ENCODE results near the gene NUP42.

- TF ChIP-seq, protein P1, sequence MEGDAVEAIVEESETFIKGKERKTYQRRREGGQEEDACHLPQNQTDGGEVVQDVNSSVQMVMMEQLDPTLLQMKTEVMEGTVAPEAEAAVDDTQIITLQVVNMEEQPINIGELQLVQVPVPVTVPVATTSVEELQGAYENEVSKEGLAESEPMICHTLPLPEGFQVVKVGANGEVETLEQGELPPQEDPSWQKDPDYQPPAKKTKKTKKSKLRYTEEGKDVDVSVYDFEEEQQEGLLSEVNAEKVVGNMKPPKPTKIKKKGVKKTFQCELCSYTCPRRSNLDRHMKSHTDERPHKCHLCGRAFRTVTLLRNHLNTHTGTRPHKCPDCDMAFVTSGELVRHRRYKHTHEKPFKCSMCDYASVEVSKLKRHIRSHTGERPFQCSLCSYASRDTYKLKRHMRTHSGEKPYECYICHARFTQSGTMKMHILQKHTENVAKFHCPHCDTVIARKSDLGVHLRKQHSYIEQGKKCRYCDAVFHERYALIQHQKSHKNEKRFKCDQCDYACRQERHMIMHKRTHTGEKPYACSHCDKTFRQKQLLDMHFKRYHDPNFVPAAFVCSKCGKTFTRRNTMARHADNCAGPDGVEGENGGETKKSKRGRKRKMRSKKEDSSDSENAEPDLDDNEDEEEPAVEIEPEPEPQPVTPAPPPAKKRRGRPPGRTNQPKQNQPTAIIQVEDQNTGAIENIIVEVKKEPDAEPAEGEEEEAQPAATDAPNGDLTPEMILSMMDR (IDR thresholded peaks at IDR 0.05; ENCODE audit: insufficient read depth, low read length): no peak
- TF ChIP-seq POLR2AphosphoS5 (IDR thresholded peaks at IDR 0.05; ENCODE audit: low read depth) (no peak), GABPA (IDR thresholded peaks at IDR 0.05; ENCODE audit: low read depth) (no peak)
- TF ChIP-seq, protein P2, sequence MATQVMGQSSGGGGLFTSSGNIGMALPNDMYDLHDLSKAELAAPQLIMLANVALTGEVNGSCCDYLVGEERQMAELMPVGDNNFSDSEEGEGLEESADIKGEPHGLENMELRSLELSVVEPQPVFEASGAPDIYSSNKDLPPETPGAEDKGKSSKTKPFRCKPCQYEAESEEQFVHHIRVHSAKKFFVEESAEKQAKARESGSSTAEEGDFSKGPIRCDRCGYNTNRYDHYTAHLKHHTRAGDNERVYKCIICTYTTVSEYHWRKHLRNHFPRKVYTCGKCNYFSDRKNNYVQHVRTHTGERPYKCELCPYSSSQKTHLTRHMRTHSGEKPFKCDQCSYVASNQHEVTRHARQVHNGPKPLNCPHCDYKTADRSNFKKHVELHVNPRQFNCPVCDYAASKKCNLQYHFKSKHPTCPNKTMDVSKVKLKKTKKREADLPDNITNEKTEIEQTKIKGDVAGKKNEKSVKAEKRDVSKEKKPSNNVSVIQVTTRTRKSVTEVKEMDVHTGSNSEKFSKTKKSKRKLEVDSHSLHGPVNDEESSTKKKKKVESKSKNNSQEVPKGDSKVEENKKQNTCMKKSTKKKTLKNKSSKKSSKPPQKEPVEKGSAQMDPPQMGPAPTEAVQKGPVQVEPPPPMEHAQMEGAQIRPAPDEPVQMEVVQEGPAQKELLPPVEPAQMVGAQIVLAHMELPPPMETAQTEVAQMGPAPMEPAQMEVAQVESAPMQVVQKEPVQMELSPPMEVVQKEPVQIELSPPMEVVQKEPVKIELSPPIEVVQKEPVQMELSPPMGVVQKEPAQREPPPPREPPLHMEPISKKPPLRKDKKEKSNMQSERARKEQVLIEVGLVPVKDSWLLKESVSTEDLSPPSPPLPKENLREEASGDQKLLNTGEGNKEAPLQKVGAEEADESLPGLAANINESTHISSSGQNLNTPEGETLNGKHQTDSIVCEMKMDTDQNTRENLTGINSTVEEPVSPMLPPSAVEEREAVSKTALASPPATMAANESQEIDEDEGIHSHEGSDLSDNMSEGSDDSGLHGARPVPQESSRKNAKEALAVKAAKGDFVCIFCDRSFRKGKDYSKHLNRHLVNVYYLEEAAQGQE (IDR thresholded peaks at IDR 0.05; ENCODE audit: insufficient replicate concordance, low read depth): no peak
Measured at GRCh38 chr7:23228412-23228811, 46.6 kb downstream of the NUP42 start.
